ENCODE results near the gene RGS12.

The RGS12 gene

DNA sequence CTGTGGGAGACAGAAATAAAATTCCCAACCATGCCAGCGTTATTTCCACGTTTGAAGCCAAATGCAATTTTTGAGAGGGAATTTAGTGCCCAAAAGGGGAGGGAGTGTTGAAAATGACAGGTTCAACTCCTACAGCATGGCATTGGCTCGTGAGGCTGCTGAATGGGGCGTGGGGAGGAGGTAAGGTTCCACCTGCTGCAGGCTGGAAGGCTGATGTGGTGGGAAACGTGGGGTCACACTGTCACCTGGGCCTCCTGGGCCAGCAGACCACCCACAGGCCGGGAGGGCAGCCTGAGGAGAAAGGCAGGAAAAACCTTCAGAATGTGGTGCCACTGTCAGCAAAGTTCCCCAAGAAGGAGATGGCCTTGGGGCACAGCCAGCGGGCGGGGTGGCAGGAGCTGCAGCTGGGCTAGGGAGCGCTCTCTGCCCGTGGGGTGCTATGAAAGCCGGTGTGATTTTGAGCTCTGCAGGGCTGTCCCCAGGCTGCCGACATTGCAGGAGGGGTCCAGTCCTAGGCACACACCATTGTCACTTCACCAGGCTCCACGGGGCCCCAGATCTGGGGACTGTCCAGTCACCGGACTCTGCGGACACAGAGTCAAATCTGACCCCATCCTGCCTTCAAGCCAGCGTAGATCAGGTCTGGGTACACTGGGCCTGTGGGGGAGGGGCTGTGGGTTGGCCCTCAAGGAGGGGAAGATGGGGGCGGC lies 24.3 kb upstream of the RGS12 start:
- TF ChIP-seq EZH2phosphoT487 (IDR thresholded peaks at IDR 0.05; ENCODE audit: borderline replicate concordance, low read length) = no peak
- TF ChIP-seq, protein P1, sequence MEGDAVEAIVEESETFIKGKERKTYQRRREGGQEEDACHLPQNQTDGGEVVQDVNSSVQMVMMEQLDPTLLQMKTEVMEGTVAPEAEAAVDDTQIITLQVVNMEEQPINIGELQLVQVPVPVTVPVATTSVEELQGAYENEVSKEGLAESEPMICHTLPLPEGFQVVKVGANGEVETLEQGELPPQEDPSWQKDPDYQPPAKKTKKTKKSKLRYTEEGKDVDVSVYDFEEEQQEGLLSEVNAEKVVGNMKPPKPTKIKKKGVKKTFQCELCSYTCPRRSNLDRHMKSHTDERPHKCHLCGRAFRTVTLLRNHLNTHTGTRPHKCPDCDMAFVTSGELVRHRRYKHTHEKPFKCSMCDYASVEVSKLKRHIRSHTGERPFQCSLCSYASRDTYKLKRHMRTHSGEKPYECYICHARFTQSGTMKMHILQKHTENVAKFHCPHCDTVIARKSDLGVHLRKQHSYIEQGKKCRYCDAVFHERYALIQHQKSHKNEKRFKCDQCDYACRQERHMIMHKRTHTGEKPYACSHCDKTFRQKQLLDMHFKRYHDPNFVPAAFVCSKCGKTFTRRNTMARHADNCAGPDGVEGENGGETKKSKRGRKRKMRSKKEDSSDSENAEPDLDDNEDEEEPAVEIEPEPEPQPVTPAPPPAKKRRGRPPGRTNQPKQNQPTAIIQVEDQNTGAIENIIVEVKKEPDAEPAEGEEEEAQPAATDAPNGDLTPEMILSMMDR (IDR thresholded peaks at IDR 0.05; ENCODE audit: low read depth, low read length, poor library complexity, severe bottlenecking) = no peak
- H3K79me2 ChIP-seq (ENCODE audit: control insufficient read depth, low read length) = no peaks in the 10 kb centered on the region
- H3K4me1 ChIP-seq (ENCODE audit: control insufficient read depth, low read length) = peaks cover 16% of the 10 kb centered on the region
- no peaks in the 10 kb centered on the region for H3K36me3 ChIP-seq (ENCODE audit: control insufficient read depth, low read length)
- H3K9me3 ChIP-seq (ENCODE audit: control insufficient read depth, insufficient read depth, low read length) = no peaks in the 10 kb centered on the region
- H3K27me3 ChIP-seq (ENCODE audit: control insufficient read depth, low read length) = no peaks in the 10 kb centered on the region
- no peak overlapping the region for H3K27ac ChIP-seq (ENCODE audit: low read depth, low read length)
- H4K20me1 ChIP-seq (ENCODE audit: control insufficient read depth, insufficient read depth, low read depth, low read length) = no peaks in the 10 kb centered on the region
- H3K4me2 ChIP-seq (ENCODE audit: low read length) = no peak overlapping the region
- H3K4me3 ChIP-seq (ENCODE audit: low read length) = no peak overlapping the region
- no peaks in the 10 kb centered on the region for H3F3A ChIP-seq (ENCODE audit: control insufficient read depth, insufficient read depth)
- H3K9me2 ChIP-seq (replicated peaks; ENCODE audit: control insufficient read depth, low read length) = no peaks in the 10 kb centered on the region

DNA sequence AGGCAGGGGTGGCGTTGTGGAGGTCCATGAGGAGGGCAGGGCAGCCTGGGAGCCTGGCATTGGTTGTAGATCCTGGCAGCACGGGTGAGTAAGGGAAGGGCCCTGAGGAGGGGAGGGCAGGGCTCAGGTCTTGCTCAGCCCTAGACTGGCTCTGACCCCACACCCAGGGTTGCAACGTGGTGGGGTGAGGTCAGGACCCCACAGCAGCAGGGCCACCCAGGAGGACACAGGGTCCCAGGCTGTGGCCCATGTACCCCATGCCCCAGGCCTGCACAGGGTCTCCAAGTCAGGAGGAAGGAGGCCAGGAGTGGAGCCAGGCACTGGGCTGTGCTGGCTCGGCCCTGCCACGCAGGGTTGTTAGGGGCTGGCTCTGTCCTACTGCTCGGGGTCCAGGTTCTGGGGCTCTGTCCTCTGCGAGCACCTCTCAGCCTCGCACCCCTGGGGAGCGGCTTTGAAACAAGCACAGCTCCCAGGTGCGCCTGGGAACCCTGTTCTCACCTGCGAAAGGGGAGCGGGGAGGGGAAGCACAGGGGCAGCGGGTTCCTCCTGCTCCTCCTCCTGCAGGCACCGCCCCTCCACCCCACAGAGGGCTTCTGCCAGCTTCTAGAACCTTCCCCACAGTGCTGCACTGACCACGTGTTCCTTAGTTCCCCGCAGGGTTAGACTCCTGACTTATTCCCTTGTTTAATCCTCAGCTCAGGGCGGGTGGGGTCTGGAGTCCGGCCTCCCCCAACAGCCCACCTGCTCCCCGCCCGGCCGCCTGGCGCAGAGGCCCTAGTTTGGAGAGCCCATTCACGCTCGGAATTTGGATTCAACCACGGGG lies 23.5 kb upstream of the RGS12 start:
- no peaks in the 10 kb centered on the region for H3K9me2 ChIP-seq (replicated peaks; ENCODE audit: control insufficient read depth, low read length)
- TF ChIP-seq EZH2phosphoT487 (IDR thresholded peaks at IDR 0.05; ENCODE audit: borderline replicate concordance, low read length) = no peak
- TF ChIP-seq, protein P1 (IDR thresholded peaks at IDR 0.05; ENCODE audit: low read depth, low read length, poor library complexity, severe bottlenecking) = no peak
- H3K79me2 ChIP-seq (ENCODE audit: control insufficient read depth, low read length) = no peaks in the 10 kb centered on the region

DNA sequence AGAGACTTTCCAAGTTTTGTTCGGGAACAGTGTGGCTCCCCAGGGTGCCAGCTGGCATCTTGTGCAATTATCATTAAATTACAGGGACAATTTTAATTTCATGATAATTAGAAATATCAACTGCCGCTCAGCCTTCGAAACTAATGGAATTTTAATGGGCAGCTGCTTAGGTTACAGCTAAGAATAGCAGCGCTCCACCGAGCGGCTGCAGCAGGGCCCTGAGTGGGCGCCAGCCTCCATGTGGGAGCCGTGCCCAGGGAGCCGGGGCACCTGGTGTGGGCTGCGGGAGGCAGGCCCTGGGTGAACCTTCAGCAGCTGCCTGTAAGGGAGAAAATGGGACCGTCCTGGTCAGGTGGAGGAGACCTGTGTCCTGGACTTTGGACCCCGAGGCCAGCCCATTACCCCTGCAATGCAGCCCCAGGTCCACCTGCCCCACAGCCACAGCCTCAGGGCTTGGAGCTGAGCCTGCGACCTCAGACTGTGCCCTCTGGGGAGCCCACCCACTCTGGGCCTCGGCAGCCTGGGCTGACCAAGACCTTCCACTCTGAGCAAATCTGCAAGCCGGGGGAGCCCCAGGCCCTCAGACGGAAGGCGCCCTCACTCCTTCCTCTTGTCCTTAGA lies 22.7 kb upstream of the RGS12 start:
- Histone ChIP-seq H3K27ac (ENCODE audit: low read depth, low read length) (no peak overlapping the region), H3K4me1 (ENCODE audit: control insufficient read depth, low read length) (peaks cover 17% of the 10 kb centered on the region), H3F3A (ENCODE audit: control insufficient read depth, insufficient read depth) (no peaks in the 10 kb centered on the region), H3K27me3 (ENCODE audit: control insufficient read depth, low read length) (no peaks in the 10 kb centered on the region), H3K79me2 (ENCODE audit: control insufficient read depth, low read length) (no peaks in the 10 kb centered on the region), H3K9me2 (replicated peaks; ENCODE audit: control insufficient read depth, low read length) (no peaks in the 10 kb centered on the region), H3K4me3 (ENCODE audit: low read length) (no peak overlapping the region), H4K20me1 (ENCODE audit: control insufficient read depth, insufficient read depth, low read depth, low read length) (no peaks in the 10 kb centered on the region), H3K36me3 (ENCODE audit: control insufficient read depth, low read length) (no peaks in the 10 kb centered on the region), H3K4me2 (ENCODE audit: low read length) (no peak overlapping the region), H3K9me3 (ENCODE audit: control insufficient read depth, insufficient read depth, low read length) (no peaks in the 10 kb centered on the region)
- TF ChIP-seq EZH2phosphoT487 (IDR thresholded peaks at IDR 0.05; ENCODE audit: borderline replicate concordance, low read length) = no peak
- TF ChIP-seq, protein P1 (IDR thresholded peaks at IDR 0.05; ENCODE audit: low read depth, low read length, poor library complexity, severe bottlenecking) = no peak

More for the DNA sequence above, 23.5 kb upstream of the RGS12 start:
- H3F3A ChIP-seq (ENCODE audit: control insufficient read depth, insufficient read depth) = no peaks in the 10 kb centered on the region
- H3K4me2 ChIP-seq (ENCODE audit: low read length) = no peak overlapping the region
- H3K27ac ChIP-seq (ENCODE audit: low read depth, low read length) = no peak overlapping the region
- H4K20me1 ChIP-seq (ENCODE audit: control insufficient read depth, insufficient read depth, low read depth, low read length) = no peaks in the 10 kb centered on the region
- H3K4me3 ChIP-seq (ENCODE audit: low read length) = no peak overlapping the region
- no peaks in the 10 kb centered on the region for H3K9me3 ChIP-seq (ENCODE audit: control insufficient read depth, insufficient read depth, low read length)
- peaks cover 17% of the 10 kb centered on the region for H3K4me1 ChIP-seq (ENCODE audit: control insufficient read depth, low read length)
- no peaks in the 10 kb centered on the region for H3K27me3 ChIP-seq (ENCODE audit: control insufficient read depth, low read length)
- no peaks in the 10 kb centered on the region for H3K36me3 ChIP-seq (ENCODE audit: control insufficient read depth, low read length)
